AG10803 (cell line): ENCODE data around the gene INSL4.

Source experiments
- DNase-seq: peaks from one replicate; pipeline ENCODE4 v3.0.0; 2010; ENCODE audit warnings: low read depth
- H3K4me3 ChIP-seq: 2 replicates; pipeline ENCODE4 v1.5.1; 2011; ENCODE audit warnings: mild to moderate bottlenecking, low read length, control low read depth
- TF ChIP-seq, protein P1 (sequence below): conservative IDR thresholded peaks from 2 replicates; pipeline ENCODE4 v1.5.1; 2011; ENCODE audit warnings: mild to moderate bottlenecking, low read length, control low read depth, inconsistent platforms

The INSL4 gene

DNA sequence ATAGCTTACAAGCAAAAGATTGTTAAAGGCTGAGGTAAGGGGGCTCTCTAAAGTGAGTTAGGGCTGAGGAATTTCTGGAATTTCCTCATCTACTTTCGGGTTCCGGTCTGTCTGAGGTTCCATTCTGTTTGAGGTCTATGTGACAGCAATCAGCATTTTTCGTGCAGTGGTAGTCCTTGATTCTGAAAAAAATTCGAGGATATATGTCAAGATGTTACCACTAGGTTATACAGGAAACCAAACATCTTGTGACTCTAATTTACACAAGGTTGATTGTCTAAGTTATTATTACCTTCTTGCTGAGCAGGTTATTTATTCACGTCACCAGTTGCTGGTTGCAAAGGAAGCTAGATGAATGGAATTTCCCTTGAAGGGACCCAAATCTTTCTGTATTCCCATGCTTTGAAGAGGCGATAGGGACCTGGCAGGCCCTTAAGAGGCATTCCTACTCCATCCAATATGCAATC, 38.1 kb downstream of the INSL4 start:
- TF ChIP-seq, protein P1, sequence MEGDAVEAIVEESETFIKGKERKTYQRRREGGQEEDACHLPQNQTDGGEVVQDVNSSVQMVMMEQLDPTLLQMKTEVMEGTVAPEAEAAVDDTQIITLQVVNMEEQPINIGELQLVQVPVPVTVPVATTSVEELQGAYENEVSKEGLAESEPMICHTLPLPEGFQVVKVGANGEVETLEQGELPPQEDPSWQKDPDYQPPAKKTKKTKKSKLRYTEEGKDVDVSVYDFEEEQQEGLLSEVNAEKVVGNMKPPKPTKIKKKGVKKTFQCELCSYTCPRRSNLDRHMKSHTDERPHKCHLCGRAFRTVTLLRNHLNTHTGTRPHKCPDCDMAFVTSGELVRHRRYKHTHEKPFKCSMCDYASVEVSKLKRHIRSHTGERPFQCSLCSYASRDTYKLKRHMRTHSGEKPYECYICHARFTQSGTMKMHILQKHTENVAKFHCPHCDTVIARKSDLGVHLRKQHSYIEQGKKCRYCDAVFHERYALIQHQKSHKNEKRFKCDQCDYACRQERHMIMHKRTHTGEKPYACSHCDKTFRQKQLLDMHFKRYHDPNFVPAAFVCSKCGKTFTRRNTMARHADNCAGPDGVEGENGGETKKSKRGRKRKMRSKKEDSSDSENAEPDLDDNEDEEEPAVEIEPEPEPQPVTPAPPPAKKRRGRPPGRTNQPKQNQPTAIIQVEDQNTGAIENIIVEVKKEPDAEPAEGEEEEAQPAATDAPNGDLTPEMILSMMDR, result no peak
- no peak overlapping the region for H3K4me3 ChIP-seq
- peak; percentile 63 for DNase-seq

DNA sequence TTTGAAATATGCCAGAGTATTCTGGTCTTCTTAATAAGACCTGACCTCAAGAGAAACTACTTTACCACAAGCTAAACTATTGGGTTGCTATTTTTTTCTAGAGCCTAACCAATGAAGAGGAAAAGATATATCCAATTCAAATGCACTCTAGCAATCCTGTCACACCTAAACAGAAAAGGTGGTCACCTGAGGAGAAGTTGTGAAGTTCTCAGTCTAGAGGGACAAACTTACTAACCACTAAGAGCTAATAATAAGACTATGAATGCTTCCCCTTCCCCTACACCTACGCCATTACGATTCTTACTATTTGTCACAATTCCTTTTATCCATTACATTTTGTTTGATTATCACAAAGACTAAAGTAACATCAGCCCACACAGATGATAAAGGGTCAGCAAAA, 43.6 kb downstream of the INSL4 start:
- no peak overlapping the region for H3K4me3 ChIP-seq
- TF ChIP-seq, protein P1, result no peak
- DNase-seq, result no peak

- DNase-seq, result no peak
Measured at GRCh38 chr9:5278486-5278885, 47.3 kb downstream of the INSL4 start.

More at GRCh38 chr9:5278486-5278885, 47.3 kb downstream of the INSL4 start:
- TF ChIP-seq, protein P1, result no peak
- H3K4me3 ChIP-seq, result no peak overlapping the region
